Ishikawa (cell line): ENCODE measurements around the gene HRNR.

Experiments
- CEBPB ChIP-seq: IDR thresholded peaks from 2 replicates; pipeline ENCODE4 v1.6.1; 2012
- CREB1 ChIP-seq: IDR thresholded peaks from 2 replicates; pipeline ENCODE4 v1.6.1; 2012; ENCODE audit warnings: low read depth
- EGR1 ChIP-seq: IDR thresholded peaks from 2 replicates; pipeline ENCODE4 v1.6.1; 2012
- EP300 ChIP-seq: IDR thresholded peaks from 2 replicates; pipeline ENCODE4 v1.6.1; 2012; ENCODE audit warnings: borderline replicate concordance
- FOXM1 ChIP-seq: IDR thresholded peaks from 2 replicates; pipeline ENCODE4 v1.6.1; 2012; ENCODE audit warnings: low read depth, borderline replicate concordance
- MAX ChIP-seq: IDR thresholded peaks from 2 replicates; pipeline ENCODE4 v1.6.1; 2012
- NFIC ChIP-seq: IDR thresholded peaks from 2 replicates; pipeline ENCODE4 v1.6.1; 2012
- RAD21 ChIP-seq: IDR thresholded peaks from 2 replicates; pipeline ENCODE4 v1.6.1; 2012; ENCODE audit warnings: low read depth
- REST ChIP-seq: IDR thresholded peaks from 2 replicates; pipeline ENCODE4 v1.6.1; 2012; ENCODE audit warnings: low read depth, mild to moderate bottlenecking
- TAF1 ChIP-seq: IDR thresholded peaks from 2 replicates; pipeline ENCODE4 v1.6.1; 2012; ENCODE audit warnings: low read depth, mild to moderate bottlenecking
- TCF12 ChIP-seq: IDR thresholded peaks from 2 replicates; pipeline ENCODE4 v1.6.1; 2012; ENCODE audit warnings: low read depth
- TEAD4 ChIP-seq: IDR thresholded peaks from 2 replicates; pipeline ENCODE4 v1.6.1; 2012
- USF1 ChIP-seq: IDR thresholded peaks from 2 replicates; pipeline ENCODE4 v1.6.1; 2012
- YY1 ChIP-seq: IDR thresholded peaks from 2 replicates; pipeline ENCODE4 v1.6.1; 2012; ENCODE audit warnings: low read depth
- ZBTB7A ChIP-seq: IDR thresholded peaks from 2 replicates; pipeline ENCODE4 v1.6.1; 2012; ENCODE audit warnings: low read depth

The HRNR gene

GRCh38 chr1:152220166-152221163 lies 3.5 kb downstream of the HRNR start:
- TF ChIP-seq CREB1 (no peak), REST (no peak), TEAD4 (no peak), YY1 (no peak), TAF1 (no peak), MAX (no peak), EGR1 (no peak), FOXM1 (no peak), ZBTB7A (no peak), TCF12 (no peak), CEBPB (no peak), NFIC (no peak), RAD21 (no peak), EP300 (no peak), USF1 (no peak)

GRCh38 chr1:152218762-152219436 lies 5.1 kb downstream of the HRNR start:
- no peak for TF ChIP-seq FOXM1
- no peak for TF ChIP-seq YY1
- TF ChIP-seq TAF1 = no peak
- TF ChIP-seq CEBPB = no peak
- TF ChIP-seq TCF12 = no peak
- TF ChIP-seq RAD21 = no peak
- TF ChIP-seq NFIC = no peak
- no peak for TF ChIP-seq CREB1
- TF ChIP-seq EP300 = no peak
- TF ChIP-seq EGR1 = no peak

GRCh38 chr1:152198982-152199381 lies 25.0 kb downstream of the HRNR start:
- TF ChIP-seq FOXM1 (no peak), RAD21 (no peak), REST (no peak), CREB1 (no peak), EP300 (no peak), USF1 (no peak), ZBTB7A (no peak), EGR1 (no peak), NFIC (no peak), CEBPB (no peak), MAX (no peak)

GRCh38 chr1:152197361-152197941 lies 26.5 kb downstream of the HRNR start:
- TF ChIP-seq TAF1 = no peak
- no peak for TF ChIP-seq FOXM1
- no peak for TF ChIP-seq TEAD4
- TF ChIP-seq YY1 = no peak
- TF ChIP-seq USF1 = no peak
- TF ChIP-seq EP300 = no peak
- TF ChIP-seq NFIC = no peak
- no peak for TF ChIP-seq CREB1
- TF ChIP-seq REST = no peak
- no peak for TF ChIP-seq CEBPB
- no peak for TF ChIP-seq ZBTB7A
- TF ChIP-seq RAD21 = no peak
- TF ChIP-seq EGR1 = no peak
- TF ChIP-seq MAX = no peak
